GM21619 (cell line): ENCODE measurements around the gene NR2F2.

ENCODE experiments used
- ATAC-seq: cut with Tn5 transposase; IDR thresholded peaks from one replicate; pipeline ENCODE4 v1.9.1; 2021; ENCODE audit not compliant: unreplicated experiment

Gene NR2F2

GRCh38 chr15:96316953-96317629, 13.4 kb upstream of the NR2F2 start:
- ATAC-seq = no peak

- ATAC-seq = no peak
These were observed 10.4 kb upstream of the NR2F2 start for GRCh38 chr15:96320107-96320506.

- ATAC-seq = no peak
These were observed 9.5 kb upstream of the NR2F2 start for GRCh38 chr15:96320703-96321638.

GRCh38 chr15:96321639-96322535, 8.6 kb upstream of the NR2F2 start:
- ATAC-seq = no peak

GRCh38 chr15:96322536-96323318, 7.8 kb upstream of the NR2F2 start:
- no peak for ATAC-seq

- ATAC-seq = no peak
These were observed 7.0 kb upstream of the NR2F2 start for GRCh38 chr15:96323319-96324145.

GRCh38 chr15:96324192-96324895, 6.2 kb upstream of the NR2F2 start:
- ATAC-seq = no peak

GRCh38 chr15:96324940-96325540, 5.5 kb upstream of the NR2F2 start:
- ATAC-seq = no peak

- no peak for ATAC-seq
These were observed 4.8 kb upstream of the NR2F2 start for GRCh38 chr15:96325541-96326327.

- no peak for ATAC-seq
These were observed 4.0 kb upstream of the NR2F2 start for GRCh38 chr15:96326328-96327154.

GRCh38 chr15:96327155-96327741, 3.3 kb upstream of the NR2F2 start:
- ATAC-seq = no peak

GRCh38 chr15:96328181-96328876, 2.2 kb upstream of the NR2F2 start:
- no peak for ATAC-seq

- ATAC-seq = no peak
These were observed 1.7 kb upstream of the NR2F2 start for GRCh38 chr15:96328877-96329195.

- no peak for ATAC-seq
These were observed 1.0 kb upstream of the NR2F2 start for GRCh38 chr15:96329403-96329981.

- peak; percentile 25 for ATAC-seq
These were observed 443 bp upstream of the NR2F2 start for GRCh38 chr15:96330064-96330449.
